SK-N-MC (cell line): ENCODE measurements around the gene RAB10.

Experiments
- DNase-seq: peaks from one replicate; pipeline ENCODE4 v3.0.0-alpha.2; 2011; ENCODE audit warnings: low read depth, low spot score
- H3K27ac ChIP-seq: fragments of 200-600 bp; sonication (generic); 2 replicates; pipeline ENCODE4 v1.5.1; 2016; ENCODE audit warnings: mixed run types
- H3K36me3 ChIP-seq: fragments of 200-600 bp; sonication (generic); 2 replicates; pipeline ENCODE4 v1.6.1; 2017; ENCODE audit warnings: antibody characterized with exemption, low read length, mixed read lengths; ENCODE audit not compliant: insufficient read depth
- H3K4me3 ChIP-seq: fragments of 200-600 bp; sonication (generic); 2 replicates; pipeline ENCODE4 v1.5.1; 2016
- H3K9ac ChIP-seq: fragments of 200-600 bp; sonication (generic); 2 replicates; pipeline ENCODE4 v1.8.0; 2017; ENCODE audit warnings: mixed run types, mixed read lengths; ENCODE audit not compliant: insufficient read length
- H3K9me3 ChIP-seq: fragments of 200-600 bp; sonication (generic); 2 replicates; pipeline ENCODE4 v1.6.1; 2017; ENCODE audit warnings: low read depth, mild to moderate bottlenecking, antibody characterized with exemption, low read length, moderate library complexity, mixed read lengths
- EZH2 ChIP-seq: fragments of 200-600 bp; sonication (generic); IDR thresholded peaks from one replicate; pipeline ENCODE4 v1.6.1; 2017; ENCODE audit warnings: antibody characterized with exemption
- FOXP2 ChIP-seq: optimal IDR thresholded peaks from 2 replicates; pipeline ENCODE3; 2011; ENCODE audit warnings: mild to moderate bottlenecking, moderate library complexity; ENCODE audit not compliant: insufficient read depth; ENCODE audit errors: extremely low read length, control extremely low read depth
- POLR2AphosphoS5 ChIP-seq: IDR thresholded peaks from 2 replicates; pipeline ENCODE4 v1.6.1; 2012; ENCODE audit warnings: mild to moderate bottlenecking, low read depth, low read length, borderline replicate concordance

The RAB10 gene

DNA sequence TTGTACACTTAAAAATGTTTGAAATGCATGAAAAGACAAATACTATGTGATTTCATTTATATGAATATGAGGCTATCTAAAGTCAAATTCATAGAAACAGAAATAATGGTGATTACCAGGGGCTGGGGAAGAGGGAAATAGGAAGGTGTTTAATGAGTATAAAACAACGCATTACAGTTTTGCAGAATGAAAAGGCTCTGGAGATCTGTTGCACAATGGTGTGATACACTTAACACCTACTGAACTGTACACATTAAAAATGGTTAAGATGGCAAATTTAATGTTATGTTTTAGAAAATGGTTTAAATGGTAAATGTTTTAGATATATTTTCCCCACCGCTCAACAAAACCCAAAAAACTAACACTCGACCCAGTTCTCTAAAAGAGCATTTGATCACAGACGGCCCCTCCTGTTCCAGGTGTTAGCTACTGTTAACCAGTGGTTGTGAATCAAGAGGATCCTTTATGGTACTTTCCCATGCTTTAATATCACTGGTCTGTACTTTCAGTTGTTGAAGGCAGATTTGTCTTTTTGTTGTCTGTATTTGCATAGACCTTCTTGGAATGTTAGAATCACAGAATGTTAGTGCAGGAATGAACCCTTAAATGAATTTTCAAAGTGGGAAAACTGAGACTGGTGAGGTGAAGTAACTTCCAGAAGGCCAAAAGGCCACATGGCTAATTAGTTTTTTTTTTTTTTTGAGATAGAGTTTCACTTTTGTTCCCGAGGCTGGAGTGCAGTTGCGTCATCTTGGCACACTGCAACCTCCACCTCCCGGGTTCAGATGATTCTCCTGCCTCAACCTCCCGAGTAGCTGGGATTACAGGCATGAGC, 10.2 kb downstream of the RAB10 start:
- Histone ChIP-seq H3K9me3 (no peaks in the 10 kb centered on the region), H3K27ac (0 out of 2 replicates have a peak overlapping the region, but pooled peaks have one; percentile 28), H3K36me3 (peaks cover 33% of the 10 kb centered on the region), H3K9ac (no peak overlapping the region), H3K4me3 (no peak overlapping the region)
- TF ChIP-seq EZH2 = no peak
- DNase-seq = no peak

- Histone ChIP-seq H3K9me3 (no peaks in the 10 kb centered on the region), H3K9ac (no peak overlapping the region), H3K4me3 (no peak overlapping the region), H3K27ac (no peak overlapping the region), H3K36me3 (peaks cover 12% of the 10 kb centered on the region)
- DNase-seq = no peak
- TF ChIP-seq FOXP2 = no peak
- no peak for TF ChIP-seq EZH2
- no peak for TF ChIP-seq POLR2AphosphoS5
Observed at GRCh38 chr2:26048791-26049190, 14.9 kb downstream of the RAB10 start.

DNA sequence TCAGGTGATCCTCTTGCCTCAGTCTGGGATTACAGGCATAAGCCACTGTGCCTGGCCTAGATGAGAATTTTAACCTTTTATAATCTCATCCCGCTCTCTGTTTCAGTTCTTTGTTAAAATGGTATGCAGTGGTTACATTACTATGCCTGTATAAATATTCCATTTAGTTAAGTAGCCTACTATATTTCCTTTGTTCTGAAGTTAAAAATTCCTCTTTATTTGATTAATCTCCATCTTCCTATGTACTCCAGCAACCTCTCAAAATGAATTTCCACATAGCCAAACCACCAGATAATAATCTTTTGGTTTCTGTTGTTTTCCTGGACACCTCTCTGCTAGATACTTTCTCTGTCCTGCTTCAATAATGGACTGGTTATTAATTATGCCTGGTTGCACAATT, 15.8 kb downstream of the RAB10 start:
- H3K4me3 ChIP-seq = no peak overlapping the region
- H3K9me3 ChIP-seq = no peaks in the 10 kb centered on the region
- no peak for DNase-seq
- TF ChIP-seq POLR2AphosphoS5 (no peak), EZH2 (no peak), FOXP2 (no peak)
- peaks cover 12% of the 10 kb centered on the region for H3K36me3 ChIP-seq
- no peak overlapping the region for H3K9ac ChIP-seq
- no peak overlapping the region for H3K27ac ChIP-seq

- H3K9ac ChIP-seq = no peak overlapping the region
- no peaks in the 10 kb centered on the region for H3K9me3 ChIP-seq
- TF ChIP-seq POLR2AphosphoS5 = no peak
- TF ChIP-seq EZH2 = no peak
- no peak for TF ChIP-seq FOXP2
Observed at GRCh38 chr2:26052740-26053139, 18.9 kb downstream of the RAB10 start.

DNA sequence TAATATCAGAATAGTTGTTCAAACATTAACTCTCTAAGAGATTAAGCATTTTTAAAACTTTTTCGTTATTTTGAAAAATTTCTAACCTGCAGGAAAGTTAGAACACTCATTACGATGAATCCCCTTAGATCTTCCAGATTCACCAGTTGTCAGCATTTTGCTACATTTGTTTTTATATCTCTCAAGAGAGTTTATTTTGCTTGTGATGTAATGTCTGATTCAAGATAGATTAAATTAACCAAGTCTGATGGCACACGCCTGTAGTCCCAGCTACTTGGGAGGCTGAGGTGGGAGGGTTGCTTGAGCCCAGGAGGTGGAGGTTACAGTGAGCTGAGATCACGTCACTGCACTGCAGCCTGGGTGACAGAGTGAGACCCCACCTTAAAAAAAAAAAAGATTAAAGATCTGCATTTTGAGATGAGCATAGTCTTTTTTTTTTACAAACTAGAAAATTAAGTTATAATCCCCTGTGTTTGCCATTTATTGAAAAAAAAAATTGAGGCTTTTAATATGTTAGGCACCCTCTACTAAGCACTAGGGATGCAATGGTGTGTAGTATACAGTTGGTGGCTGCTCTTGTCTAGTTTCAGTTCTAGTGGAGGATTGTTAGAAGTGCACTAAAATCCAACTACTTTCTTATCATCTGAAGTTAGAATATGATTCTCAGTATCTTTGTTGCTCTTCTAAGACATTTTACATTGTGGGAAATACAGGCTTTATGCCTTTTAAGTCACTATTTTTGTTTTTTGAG, 20.9 kb downstream of the RAB10 start:
- Histone ChIP-seq H3K9ac (no peak overlapping the region), H3K9me3 (no peaks in the 10 kb centered on the region), H3K36me3 (no peaks in the 10 kb centered on the region), H3K4me3 (no peak overlapping the region), H3K27ac (no peak overlapping the region)
- no peak for DNase-seq
- TF ChIP-seq FOXP2 = no peak
- no peak for TF ChIP-seq EZH2
- TF ChIP-seq POLR2AphosphoS5 = no peak

More at GRCh38 chr2:26052740-26053139, 18.9 kb downstream of the RAB10 start:
- 0 out of 2 replicates have a peak, but pooled peaks cover 2% of the 10 kb centered on the region for H3K36me3 ChIP-seq
- H3K27ac ChIP-seq = no peak overlapping the region
- no peak overlapping the region for H3K4me3 ChIP-seq
- no peak for DNase-seq

DNA sequence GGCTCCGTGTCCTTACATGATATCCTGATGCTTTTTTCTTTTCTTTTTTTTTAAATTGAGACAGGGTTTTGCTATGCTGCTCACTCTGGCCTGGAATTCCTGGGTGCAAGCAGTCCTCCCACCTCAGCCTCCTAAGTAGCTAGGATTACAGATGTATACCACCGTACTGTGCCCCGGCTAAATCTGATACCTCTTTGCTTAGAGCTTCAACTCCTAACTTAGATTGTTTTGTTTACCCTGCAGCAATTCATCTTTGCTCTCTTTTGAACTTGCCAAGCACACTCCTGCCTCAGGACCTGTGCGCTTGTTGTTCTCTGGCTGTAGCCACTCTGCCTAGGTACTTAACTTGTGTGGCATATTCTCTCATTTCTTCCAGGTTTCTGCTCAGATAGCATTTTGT, 24.5 kb downstream of the RAB10 start:
- DNase-seq = no peak
- TF ChIP-seq FOXP2 (no peak), EZH2 (no peak), POLR2AphosphoS5 (no peak)
- no peak overlapping the region for H3K4me3 ChIP-seq
- peak overlapping the region; percentile 21; the same call in 1 of the 2 replicates for H3K27ac ChIP-seq
- H3K9me3 ChIP-seq = no peaks in the 10 kb centered on the region
- no peaks in the 10 kb centered on the region; the same call in 1 of the 2 replicates for H3K36me3 ChIP-seq
- H3K9ac ChIP-seq = no peak overlapping the region

- TF ChIP-seq EZH2 = no peak
- TF ChIP-seq FOXP2 = no peak
- no peak for TF ChIP-seq POLR2AphosphoS5
- Histone ChIP-seq H3K9ac (no peak overlapping the region), H3K27ac (peak overlapping the region; percentile 17), H3K9me3 (no peaks in the 10 kb centered on the region), H3K4me3 (no peak overlapping the region), H3K36me3 (peaks cover 5% of the 10 kb centered on the region)
- no peak for DNase-seq
Observed at GRCh38 chr2:26059542-26059941, 25.7 kb downstream of the RAB10 start.

- no peak for DNase-seq
- Histone ChIP-seq H3K9ac (no peak overlapping the region), H3K36me3 (peaks cover 13% of the 10 kb centered on the region), H3K9me3 (no peaks in the 10 kb centered on the region), H3K27ac (no peak overlapping the region), H3K4me3 (no peak overlapping the region)
- TF ChIP-seq EZH2 (no peak), FOXP2 (no peak), POLR2AphosphoS5 (no peak)
Observed at GRCh38 chr2:26061539-26061938, 27.7 kb downstream of the RAB10 start.

- no peaks in the 10 kb centered on the region for H3K9me3 ChIP-seq
- no peak for TF ChIP-seq POLR2AphosphoS5
- no peak for TF ChIP-seq EZH2
- TF ChIP-seq FOXP2 = no peak
- H3K9ac ChIP-seq = no peak overlapping the region
- H3K36me3 ChIP-seq = peaks cover 14% of the 10 kb centered on the region
- no peak for DNase-seq
- no peak overlapping the region for H3K4me3 ChIP-seq
- H3K27ac ChIP-seq = no peak overlapping the region; the same call in 1 of the 2 replicates
Observed at GRCh38 chr2:26064846-26065245, 31.0 kb downstream of the RAB10 start.
